GM06990 (cell line): ENCODE results near the gene DMBT1.
"Not testable (repeated sequence)": the region's sequence is repeated elsewhere in the genome, so short reads cannot be mapped to it uniquely, and the experiment has no call there.

Experiments used
- DNase-seq: peaks from one replicate; pipeline ENCODE4 v3.0.0-alpha.2; 2011; ENCODE audit not compliant: insufficient read length; ENCODE audit errors: extremely low read depth
- H3K27me3 ChIP-seq: replicated peaks from 2 replicates; pipeline ENCODE4 v1.6.0; 2011; ENCODE audit warnings: low read length; ENCODE audit not compliant: control insufficient read depth, insufficient read depth
- H3K36me3 ChIP-seq: 2 replicates; pipeline ENCODE4 v1.5.1; 2011; ENCODE audit warnings: low read length; ENCODE audit not compliant: control insufficient read depth, insufficient read depth
- H3K4me3 ChIP-seq: replicated peaks from 2 replicates; pipeline ENCODE4 v1.5.1; 2011; ENCODE audit warnings: low read depth, mild to moderate bottlenecking, control low read depth, low read length
- CTCF ChIP-seq: IDR thresholded peaks from 2 replicates; pipeline ENCODE4 v1.5.1; 2011; ENCODE audit warnings: low read length, control low read depth, mild to moderate bottlenecking, inconsistent platforms; ENCODE audit not compliant: insufficient read depth, poor library complexity, severe bottlenecking

The DMBT1 gene

GRCh38 chr10:122592161-122592560, 31.6 kb downstream of the DMBT1 start:
- no peak for DNase-seq

GRCh38 chr10:122617476-122618270, 57.1 kb downstream of the DMBT1 start:
- TF ChIP-seq CTCF = no peak
- Histone ChIP-seq H3K4me3 (no peak overlapping the region), H3K36me3 (no peaks in the 10 kb centered on the region), H3K27me3 (no peaks in the 10 kb centered on the region; the same call in 1 of the 2 replicates)
- DNase-seq = no peak

More at GRCh38 chr10:122592161-122592560, 31.6 kb downstream of the DMBT1 start:
- H3K4me3 ChIP-seq = no peak overlapping the region
- no peaks in the 10 kb centered on the region for H3K36me3 ChIP-seq
- no peak for TF ChIP-seq CTCF
- H3K27me3 ChIP-seq = no peaks in the 10 kb centered on the region

GRCh38 chr10:122618461-122619165, 58.1 kb downstream of the DMBT1 start:
- TF ChIP-seq CTCF = no peak
- DNase-seq = no peak
- H3K4me3 ChIP-seq = no peak overlapping the region
- H3K27me3 ChIP-seq = no peaks in the 10 kb centered on the region; the same call in 1 of the 2 replicates
- no peaks in the 10 kb centered on the region for H3K36me3 ChIP-seq

GRCh38 chr10:122620961-122621360, 60.4 kb downstream of the DMBT1 start:
- H3K4me3 ChIP-seq, H3K27me3 ChIP-seq, H3K36me3 ChIP-seq, DNase-seq: not testable (repeated sequence)

- Histone ChIP-seq H3K4me3 (no peak overlapping the region), H3K36me3 (no peaks in the 10 kb centered on the region), H3K27me3 (no peaks in the 10 kb centered on the region; the same call in none of the 2 replicates)
- TF ChIP-seq CTCF = no peak
- no peak for DNase-seq
Observed at GRCh38 chr10:122624546-122624945, 64.0 kb downstream of the DMBT1 start.

- no peak overlapping the region for H3K4me3 ChIP-seq
- no peaks in the 10 kb centered on the region; the same call in 1 of the 2 replicates for H3K27me3 ChIP-seq
- no peaks in the 10 kb centered on the region for H3K36me3 ChIP-seq
- TF ChIP-seq CTCF = no peak
- no peak for DNase-seq
Observed at GRCh38 chr10:122630526-122630925, 70.0 kb downstream of the DMBT1 start.
